Measurements from ENCODE around the gene PNPLA3. TPM values are rescaled to one million over a fixed set of nuclear protein-coding genes. Genes with fewer than 3 reads are reported as not detected.

Gene PNPLA3
- total RNA-seq, 1 experiment from 2014 or later: 2.9 TPM

DNA sequence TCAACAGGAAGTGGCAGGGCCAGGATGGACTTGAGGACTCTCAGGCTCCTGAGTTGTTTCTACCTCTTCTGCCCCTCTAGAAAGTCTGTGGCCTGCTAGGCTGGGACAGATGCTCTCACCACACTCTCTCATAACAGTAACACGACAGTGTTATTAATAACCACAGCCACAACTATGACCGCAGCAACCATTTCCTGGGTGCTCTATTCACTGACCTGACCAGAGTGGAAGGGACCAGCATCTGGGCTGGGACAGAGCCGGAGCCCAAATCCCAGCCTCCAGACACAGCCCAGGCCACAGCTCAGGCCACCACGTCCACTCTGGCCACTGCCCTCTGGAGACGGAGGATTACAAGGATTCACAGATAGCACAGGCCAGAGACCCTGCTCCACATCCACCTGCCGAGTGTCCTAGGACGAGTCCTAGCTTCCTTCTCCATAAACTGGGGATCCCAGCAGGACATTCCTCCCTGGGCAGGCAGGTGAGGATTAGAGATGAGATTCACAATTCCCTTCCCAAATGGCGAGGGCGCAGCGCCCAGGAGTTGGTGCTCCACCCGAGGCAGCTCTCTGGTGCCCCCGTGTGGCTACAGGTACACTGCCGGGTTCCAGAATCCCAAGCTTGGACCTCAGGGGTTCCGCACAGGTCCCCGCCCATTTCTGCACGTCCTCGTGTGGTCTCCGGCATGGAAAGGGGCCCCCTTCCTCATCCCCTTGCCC lies 38.8 kb upstream of the PNPLA3 start:
- H3K4me3 ChIP-seq: no peak overlapping the region
- peak; percentile 22 to 72 for DNase-seq (ENCODE audit: low read depth in 1 of 2, low spot score in 2 of 2)
- no peak overlapping the region for H3K27ac ChIP-seq
- H3K9me3 ChIP-seq (replicated peaks): no peaks in the 10 kb centered on the region
- no peaks in the 10 kb centered on the region for H3K36me3 ChIP-seq
- no peaks in the 10 kb centered on the region for H3K4me1 ChIP-seq (replicated peaks)
- H3K27me3 ChIP-seq (replicated peaks): peaks cover 10% of the 10 kb centered on the region

DNA sequence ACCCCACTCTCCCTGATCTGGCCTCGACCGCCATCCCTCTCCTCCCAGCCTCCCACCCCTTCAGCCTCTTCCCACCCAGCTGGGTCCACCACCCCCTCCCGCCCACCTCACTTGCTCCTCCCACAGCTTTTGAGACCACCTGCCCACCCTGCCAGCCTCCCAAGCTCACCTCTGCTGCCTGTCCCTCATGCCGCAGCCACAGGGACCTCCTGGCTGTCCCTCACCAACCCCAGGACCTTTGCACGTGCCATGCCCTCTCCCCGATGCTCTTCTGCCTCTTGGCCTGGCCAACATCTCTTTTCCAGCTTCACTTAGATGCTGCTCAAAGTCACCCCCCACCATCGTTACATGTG lies 38.3 kb upstream of the PNPLA3 start:
- H3K4me3 ChIP-seq: no peak overlapping the region
- H3K27ac ChIP-seq: no peak overlapping the region
- no peaks in the 10 kb centered on the region for H3K36me3 ChIP-seq
- peaks cover 15% of the 10 kb centered on the region for H3K27me3 ChIP-seq (replicated peaks)
- H3K4me1 ChIP-seq (replicated peaks): no peaks in the 10 kb centered on the region
- no peaks in the 10 kb centered on the region for H3K9me3 ChIP-seq (replicated peaks)
- no peak for DNase-seq (ENCODE audit: low read depth in 1 of 2, low spot score in 2 of 2)

DNA sequence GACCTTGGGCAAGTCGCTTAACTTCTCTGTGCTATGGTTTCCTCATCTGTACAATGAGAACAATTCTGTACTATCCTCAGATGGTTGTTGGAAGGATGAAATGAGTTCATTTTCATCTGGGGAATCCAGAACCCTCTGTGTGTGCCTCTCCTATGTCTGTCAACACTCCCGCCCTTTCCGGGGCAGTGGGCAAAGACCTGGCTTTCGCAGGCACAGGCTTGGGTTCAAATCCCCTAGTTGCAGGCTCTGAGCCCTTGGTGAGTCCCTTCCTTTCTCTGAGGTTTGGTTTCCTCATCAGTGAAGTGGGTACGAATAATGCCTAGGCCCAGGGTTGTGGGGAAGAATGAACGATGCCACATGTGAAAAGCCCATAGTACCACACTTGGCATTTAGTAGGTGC lies 37.8 kb upstream of the PNPLA3 start:
- Histone ChIP-seq H3K27me3 (replicated peaks) (peaks cover 20% of the 10 kb centered on the region), H3K36me3 (no peaks in the 10 kb centered on the region), H3K4me3 (no peak overlapping the region), H3K9me3 (replicated peaks) (no peaks in the 10 kb centered on the region), H3K4me1 (replicated peaks) (no peaks in the 10 kb centered on the region), H3K27ac (no peak overlapping the region)
- no peak for DNase-seq (ENCODE audit: low read depth in 1 of 2, low spot score in 2 of 2)

DNA sequence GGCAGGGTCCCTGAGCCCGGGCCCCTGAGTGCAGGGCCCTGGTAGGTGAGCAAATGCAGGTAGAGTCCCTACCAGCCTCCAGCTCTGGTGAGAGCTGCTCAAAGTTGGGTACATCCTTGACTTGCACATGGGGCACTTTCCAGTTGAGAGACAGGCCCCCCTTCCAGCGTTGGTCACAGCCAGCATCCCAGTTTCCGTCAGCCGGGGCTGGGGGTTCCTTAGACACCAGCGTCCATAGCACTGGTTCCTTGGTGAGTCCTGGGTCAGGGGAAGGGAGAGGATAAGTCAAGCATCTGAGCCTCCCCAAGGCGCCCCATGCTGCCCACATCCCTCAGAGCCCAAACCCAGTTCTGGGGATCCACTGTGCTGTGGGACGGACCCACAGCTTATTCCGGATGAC lies 37.4 kb upstream of the PNPLA3 start:
- H3K36me3 ChIP-seq: no peaks in the 10 kb centered on the region
- DNase-seq (ENCODE audit: low read depth in 1 of 2, low spot score in 2 of 2): no peak

DNA sequence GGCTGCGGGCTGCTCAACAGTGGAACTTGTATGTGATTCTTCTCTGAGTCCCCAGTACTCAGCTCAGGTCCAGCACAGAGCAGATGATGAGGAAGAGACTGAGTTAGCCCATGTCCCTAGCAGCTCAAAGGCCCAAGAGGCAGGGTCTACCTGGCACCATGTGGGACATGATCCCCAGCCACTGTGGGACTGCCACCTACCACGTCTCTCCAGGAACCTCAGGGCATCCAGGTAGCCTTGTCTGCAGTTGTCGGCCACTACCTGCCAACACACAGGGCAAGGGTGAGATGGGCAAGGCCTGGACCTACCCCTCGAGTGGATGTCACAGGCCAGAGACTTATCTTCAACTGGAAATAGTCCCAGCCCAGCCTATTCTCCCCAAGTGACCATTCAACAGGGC lies 36.2 kb upstream of the PNPLA3 start:
- H3K36me3 ChIP-seq: no peaks in the 10 kb centered on the region
- no peaks in the 10 kb centered on the region for H3K4me1 ChIP-seq (replicated peaks)
- H3K27me3 ChIP-seq (replicated peaks): peaks cover 36% of the 10 kb centered on the region
- no peak overlapping the region for H3K27ac ChIP-seq
- no peak overlapping the region for H3K4me3 ChIP-seq
- no peaks in the 10 kb centered on the region for H3K9me3 ChIP-seq (replicated peaks)
- no peak for DNase-seq (ENCODE audit: low read depth in 1 of 2, low spot score in 2 of 2)

More for the DNA sequence above, 37.4 kb upstream of the PNPLA3 start:
- Histone ChIP-seq H3K27ac (no peak overlapping the region), H3K4me3 (no peak overlapping the region), H3K9me3 (replicated peaks) (no peaks in the 10 kb centered on the region), H3K27me3 (replicated peaks) (peaks cover 24% of the 10 kb centered on the region), H3K4me1 (replicated peaks) (no peaks in the 10 kb centered on the region)

DNA sequence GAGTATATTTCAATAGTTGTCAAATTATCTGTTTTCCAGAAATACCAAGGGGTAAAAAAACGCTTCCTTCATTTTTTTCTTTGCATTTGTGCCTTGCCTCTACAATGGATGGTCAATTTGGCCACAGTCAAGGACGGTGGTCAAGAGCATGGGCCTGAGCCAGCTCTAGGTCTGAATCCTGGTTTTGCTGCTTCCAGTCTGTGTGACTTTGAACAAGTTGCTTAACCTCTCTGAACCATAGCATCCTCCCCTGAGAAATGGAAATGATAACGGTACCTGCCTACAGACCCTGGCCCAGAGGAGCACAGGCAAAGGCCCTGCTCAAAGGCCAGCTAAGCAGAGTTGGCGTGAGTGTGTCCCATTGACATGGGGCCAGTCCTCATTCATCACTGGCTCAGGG lies 34.9 kb upstream of the PNPLA3 start:
- H3K27ac ChIP-seq: no peak overlapping the region
- no peak overlapping the region for H3K4me3 ChIP-seq
- peaks cover 45% of the 10 kb centered on the region for H3K27me3 ChIP-seq (replicated peaks)
- H3K4me1 ChIP-seq (replicated peaks): no peaks in the 10 kb centered on the region
- H3K36me3 ChIP-seq: no peaks in the 10 kb centered on the region
- no peak for DNase-seq (ENCODE audit: low read depth in 1 of 2, low spot score in 2 of 2)
- no peaks in the 10 kb centered on the region for H3K9me3 ChIP-seq (replicated peaks)

DNA sequence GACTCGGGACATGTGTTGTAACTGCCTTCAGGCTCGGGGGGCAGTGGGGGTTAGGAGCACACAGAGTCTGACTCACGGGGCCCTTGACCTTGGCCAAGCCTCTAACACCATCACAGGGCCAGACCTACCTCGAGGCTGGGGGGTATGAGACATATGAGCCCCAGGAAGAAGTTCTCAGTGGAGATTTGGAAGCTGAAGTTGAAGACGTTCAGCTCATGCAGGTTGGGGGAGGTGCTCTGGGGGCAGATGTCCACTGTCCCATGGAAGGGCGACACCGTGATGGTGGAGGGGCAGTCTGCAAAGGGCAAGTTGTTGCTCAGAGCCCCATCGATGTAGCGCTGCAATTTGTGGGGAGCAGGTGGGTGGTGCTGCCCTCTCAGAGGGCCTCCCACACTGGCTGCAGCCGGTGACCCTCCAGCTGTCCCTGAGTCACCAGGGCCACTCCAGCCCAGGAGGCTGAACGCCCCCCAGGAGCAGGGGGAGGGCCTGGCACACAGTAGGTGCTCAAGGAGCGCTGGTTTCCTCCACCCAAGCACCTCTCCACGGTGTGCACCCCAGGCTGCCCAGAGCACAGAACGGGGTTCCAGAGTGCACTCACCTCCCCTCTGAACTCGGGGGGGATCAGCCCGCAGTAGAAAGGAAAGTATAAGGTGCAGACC lies 34.3 kb upstream of the PNPLA3 start:
- no peaks in the 10 kb centered on the region for H3K9me3 ChIP-seq (replicated peaks)
- DNase-seq (ENCODE audit: low read depth in 1 of 2, low spot score in 2 of 2): no peak
- no peaks in the 10 kb centered on the region for H3K36me3 ChIP-seq
- no peak overlapping the region for H3K27ac ChIP-seq
- H3K4me3 ChIP-seq: no peak overlapping the region
- no peaks in the 10 kb centered on the region for H3K4me1 ChIP-seq (replicated peaks)
- H3K27me3 ChIP-seq (replicated peaks): peaks cover 45% of the 10 kb centered on the region

DNA sequence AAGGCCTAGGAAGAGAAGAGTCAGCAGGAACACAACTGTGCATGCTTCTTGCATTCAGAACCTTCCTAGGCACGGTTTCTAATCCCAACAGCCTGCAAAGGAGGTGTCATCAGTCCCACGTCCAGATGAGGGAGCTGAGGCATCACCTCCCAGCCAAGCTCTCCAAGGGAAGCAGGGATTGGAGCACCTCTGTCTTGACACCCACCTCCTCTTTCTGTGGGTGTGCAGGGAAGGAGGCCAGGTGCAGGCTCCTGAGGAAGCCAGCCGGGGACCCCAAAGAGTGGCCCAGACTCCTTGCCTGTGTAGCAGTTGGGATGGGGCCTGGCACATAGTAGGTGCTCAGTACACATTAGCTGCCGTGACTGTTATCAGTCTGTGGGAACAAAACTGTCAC lies 33.7 kb upstream of the PNPLA3 start:
- Histone ChIP-seq H3K36me3 (no peaks in the 10 kb centered on the region), H3K9me3 (replicated peaks) (no peaks in the 10 kb centered on the region), H3K4me3 (no peak overlapping the region), H3K27ac (no peak overlapping the region), H3K27me3 (replicated peaks) (peaks cover 47% of the 10 kb centered on the region), H3K4me1 (replicated peaks) (no peaks in the 10 kb centered on the region)
- DNase-seq (ENCODE audit: low read depth in 1 of 2, low spot score in 2 of 2): no peak

DNA sequence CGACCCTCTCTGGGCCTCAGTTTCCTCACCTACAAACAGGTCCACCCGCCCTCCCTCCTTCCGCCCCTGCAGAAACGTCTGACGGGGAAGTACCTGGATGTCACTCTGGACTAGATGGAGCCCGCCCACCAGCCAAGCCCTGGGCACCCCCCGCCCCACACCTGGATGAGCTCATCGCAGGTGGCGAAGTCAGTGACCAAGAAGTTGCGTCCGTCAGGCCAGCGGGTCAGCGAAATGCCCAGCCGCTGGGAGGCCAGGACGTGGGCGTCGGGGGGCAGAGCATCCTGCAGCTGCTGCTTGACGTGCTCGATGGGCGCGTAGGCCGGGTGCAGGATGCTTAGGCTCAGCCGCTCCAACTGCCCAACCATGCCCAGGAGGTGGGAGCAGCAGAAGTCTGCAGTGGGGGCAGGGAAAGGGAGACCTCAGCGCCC lies 32.7 kb upstream of the PNPLA3 start:
- Histone ChIP-seq H3K4me1 (replicated peaks) (no peaks in the 10 kb centered on the region), H3K27ac (no peak overlapping the region), H3K36me3 (no peaks in the 10 kb centered on the region), H3K4me3 (no peak overlapping the region), H3K27me3 (replicated peaks) (peaks cover 48% of the 10 kb centered on the region), H3K9me3 (replicated peaks) (no peaks in the 10 kb centered on the region)
- DNase-seq (ENCODE audit: low read depth in 1 of 2, low spot score in 2 of 2): no peak

DNA sequence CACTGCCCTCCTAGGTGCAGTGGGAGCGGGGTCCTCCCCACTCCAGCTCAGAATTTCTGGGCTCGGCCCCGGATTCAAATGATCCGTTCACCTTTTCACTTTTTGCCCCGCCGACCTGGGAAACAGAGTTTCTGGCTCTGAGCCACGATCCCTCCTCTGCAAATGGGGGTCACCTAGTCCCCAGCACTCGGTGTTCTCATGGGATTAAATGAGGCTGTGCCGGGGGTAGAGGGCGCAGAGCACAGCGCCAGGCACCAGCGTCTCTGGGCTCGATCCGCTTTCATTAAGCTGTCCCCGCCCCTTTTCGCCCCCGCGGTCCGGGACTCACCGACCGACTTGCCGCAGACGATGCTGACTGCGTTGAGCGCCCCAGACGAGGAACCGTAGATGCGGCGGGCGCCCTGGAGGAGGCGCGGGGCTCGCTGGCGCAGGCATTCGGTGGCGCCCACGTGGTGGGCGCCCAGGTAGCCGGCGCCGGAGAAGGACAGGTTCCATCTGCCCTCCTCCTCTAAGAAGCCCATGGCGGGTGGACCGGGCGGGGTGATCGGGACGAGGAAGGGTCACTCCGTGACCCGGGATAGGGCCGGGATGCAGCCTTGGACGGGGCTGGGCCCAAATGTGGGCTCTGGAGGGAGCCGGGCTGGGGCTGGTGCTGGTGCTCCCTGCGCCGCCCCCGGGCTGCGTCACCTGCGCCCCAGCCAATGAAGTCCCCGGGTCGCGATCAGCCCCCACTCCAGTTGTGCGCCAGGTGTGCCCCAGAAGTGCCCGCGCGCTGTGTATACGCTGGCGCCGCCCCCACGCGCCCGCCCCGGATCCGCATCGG lies 32.0 kb upstream of the PNPLA3 start, which contains the start of gene PNPLA5:
PNPLA5 (minus strand) TSS at position 654 of the 823 bp plus-strand sequence; CDS start at position 521, 133 bp downstream.
- H3K27ac ChIP-seq: no peak within 1 kb of the TSS
- H3K4me3 ChIP-seq: no peak within 1 kb of the TSS
- peaks cover 48% of the 10 kb centered on the region for H3K27me3 ChIP-seq (replicated peaks)
- no peaks in the 10 kb centered on the region for H3K4me1 ChIP-seq (replicated peaks)
- no peaks in the 10 kb centered on the region for H3K9me3 ChIP-seq (replicated peaks)
- no peaks in the 10 kb centered on the region for H3K36me3 ChIP-seq
- DNase-seq (ENCODE audit: low read depth in 1 of 2, low spot score in 2 of 2): no peak

DNA sequence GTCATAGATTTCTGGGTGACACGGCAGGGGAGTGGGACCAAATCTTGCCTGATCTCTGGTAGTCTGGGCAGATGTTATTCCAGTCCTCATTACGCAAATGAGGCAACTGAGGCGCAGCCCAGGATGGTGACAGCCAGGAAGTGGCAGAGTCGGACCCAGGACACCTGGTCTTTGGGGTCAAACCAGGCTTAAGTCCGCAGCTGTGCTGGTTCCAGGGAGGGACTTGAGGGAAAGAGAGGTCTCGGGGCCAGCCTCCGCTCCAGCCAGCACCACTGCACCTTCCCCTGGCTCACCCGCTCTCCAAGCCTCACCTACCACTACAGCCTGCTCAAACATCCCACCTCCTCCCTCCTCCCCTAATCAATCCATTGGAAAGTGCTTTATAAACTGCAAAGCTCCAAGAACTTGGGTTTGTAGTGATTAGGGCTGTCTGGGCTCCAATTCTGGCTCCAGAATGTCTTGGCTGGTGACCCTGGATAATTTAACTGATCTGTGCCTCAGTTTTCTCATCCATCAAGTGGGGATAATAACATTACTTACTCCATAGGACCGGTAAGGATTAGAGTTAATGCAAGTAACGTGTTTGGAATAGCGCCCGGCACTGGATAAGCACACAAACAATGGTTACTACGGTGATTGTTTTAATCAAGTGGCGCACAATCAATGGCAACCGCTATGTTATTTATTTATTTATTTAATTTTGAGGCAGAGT lies 31.3 kb upstream of the PNPLA3 start:
- DNase-seq (ENCODE audit: low read depth in 1 of 2, low spot score in 2 of 2): no peak

DNA sequence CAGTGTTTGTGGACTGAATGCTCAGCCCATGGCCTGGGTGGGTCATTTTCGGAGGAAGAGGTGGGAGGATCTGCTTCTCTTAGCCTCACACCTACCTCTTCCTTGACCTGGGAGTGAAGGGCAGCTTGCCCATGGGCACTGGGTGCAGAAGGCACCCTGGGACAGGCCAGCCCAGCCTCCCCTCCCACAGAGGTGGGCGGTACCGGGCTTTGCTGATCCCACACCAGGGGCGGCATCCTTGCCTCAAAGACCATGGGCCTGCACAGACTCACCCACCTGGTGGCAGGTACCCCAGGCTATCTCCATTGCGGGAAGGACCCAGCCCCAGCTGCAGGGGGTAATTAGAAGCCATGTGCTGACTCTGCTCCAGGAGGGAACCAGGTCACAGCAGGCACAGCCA lies 30.3 kb upstream of the PNPLA3 start:
- Histone ChIP-seq H3K9me3 (replicated peaks) (no peaks in the 10 kb centered on the region), H3K4me3 (no peak overlapping the region), H3K27me3 (replicated peaks) (peaks cover 46% of the 10 kb centered on the region), H3K27ac (no peak overlapping the region), H3K36me3 (no peaks in the 10 kb centered on the region), H3K4me1 (replicated peaks) (peaks cover 10% of the 10 kb centered on the region)
- DNase-seq (ENCODE audit: low read depth in 1 of 2, low spot score in 2 of 2): no peak

More for the DNA sequence above, 31.3 kb upstream of the PNPLA3 start:
- Histone ChIP-seq H3K4me3 (no peak overlapping the region), H3K27me3 (replicated peaks) (peaks cover 46% of the 10 kb centered on the region), H3K4me1 (replicated peaks) (peaks cover under 1% of the 10 kb centered on the region), H3K27ac (no peak overlapping the region), H3K9me3 (replicated peaks) (no peaks in the 10 kb centered on the region), H3K36me3 (no peaks in the 10 kb centered on the region)

DNA sequence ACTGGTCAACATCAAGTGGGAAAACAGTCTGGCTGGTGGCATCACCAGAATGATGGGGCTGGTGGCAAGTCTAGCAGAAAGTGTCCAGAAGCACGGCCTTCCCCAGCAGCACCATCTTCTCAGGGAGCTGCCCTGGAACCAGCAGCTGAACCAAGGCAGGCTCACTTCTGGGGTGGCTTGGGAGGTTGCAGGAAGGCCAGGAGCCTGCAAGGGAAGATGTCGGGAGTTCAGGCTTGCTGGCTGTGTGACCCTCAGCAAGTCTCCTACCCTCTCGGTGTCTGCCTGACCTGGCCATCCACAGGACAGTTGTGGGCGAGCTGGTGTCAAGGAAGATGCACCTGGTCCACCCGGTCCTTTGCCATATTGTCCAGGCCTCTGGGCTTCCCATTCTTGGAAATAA lies 29.5 kb upstream of the PNPLA3 start:
- no peak overlapping the region for H3K27ac ChIP-seq
- DNase-seq (ENCODE audit: low read depth in 1 of 2, low spot score in 2 of 2): no peak
- H3K4me3 ChIP-seq: no peak overlapping the region
- no peaks in the 10 kb centered on the region for H3K36me3 ChIP-seq
- peaks cover 42% of the 10 kb centered on the region for H3K27me3 ChIP-seq (replicated peaks)
- no peaks in the 10 kb centered on the region for H3K9me3 ChIP-seq (replicated peaks)
- peaks cover 11% of the 10 kb centered on the region for H3K4me1 ChIP-seq (replicated peaks)
